ENCODE results near the gene TMEM125.

The TMEM125 gene

GRCh38 chr1:43304314-43304681 is 34.5 kb downstream of the TMEM125 start:
- H3K9me3 ChIP-seq (ENCODE audit: control insufficient read depth, low read length): no peaks in the 10 kb centered on the region
- H3K4me3 ChIP-seq (ENCODE audit: low read length): no peak overlapping the region
- H3K9ac ChIP-seq (ENCODE audit: low read length): no peak overlapping the region
- no peaks in the 10 kb centered on the region for H3K36me3 ChIP-seq (ENCODE audit: control insufficient read depth, insufficient read depth, low read length)
- no peaks in the 10 kb centered on the region for H3K27me3 ChIP-seq (ENCODE audit: control insufficient read depth, insufficient read depth, low read length)
- peaks cover 34% of the 10 kb centered on the region for H3K4me1 ChIP-seq (ENCODE audit: control insufficient read depth, insufficient read depth, low read length)

GRCh38 chr1:43304771-43305300 is 35.1 kb downstream of the TMEM125 start:
- no peaks in the 10 kb centered on the region for H3K27me3 ChIP-seq (ENCODE audit: control insufficient read depth, insufficient read depth, low read length)
- peaks cover 34% of the 10 kb centered on the region for H3K4me1 ChIP-seq (ENCODE audit: control insufficient read depth, insufficient read depth, low read length)
- H3K9me3 ChIP-seq (ENCODE audit: control insufficient read depth, low read length): no peaks in the 10 kb centered on the region
- no peaks in the 10 kb centered on the region for H3K36me3 ChIP-seq (ENCODE audit: control insufficient read depth, insufficient read depth, low read length)
- no peak overlapping the region for H3K4me3 ChIP-seq (ENCODE audit: low read length)
- H3K9ac ChIP-seq (ENCODE audit: low read length): no peak overlapping the region

GRCh38 chr1:43305461-43305860 is 35.7 kb downstream of the TMEM125 start:
- no peaks in the 10 kb centered on the region for H3K36me3 ChIP-seq (ENCODE audit: control insufficient read depth, insufficient read depth, low read length)

GRCh38 chr1:43305926-43306687 is 36.3 kb downstream of the TMEM125 start:
- no peak overlapping the region for H3K4me3 ChIP-seq (ENCODE audit: low read length)
- no peaks in the 10 kb centered on the region for H3K9me3 ChIP-seq (ENCODE audit: control insufficient read depth, low read length)
- peaks cover 34% of the 10 kb centered on the region for H3K4me1 ChIP-seq (ENCODE audit: control insufficient read depth, insufficient read depth, low read length)
- H3K9ac ChIP-seq (ENCODE audit: low read length): no peak overlapping the region
- H3K27me3 ChIP-seq (ENCODE audit: control insufficient read depth, insufficient read depth, low read length): no peaks in the 10 kb centered on the region
- H3K36me3 ChIP-seq (ENCODE audit: control insufficient read depth, insufficient read depth, low read length): no peaks in the 10 kb centered on the region

More at GRCh38 chr1:43305461-43305860, 35.7 kb downstream of the TMEM125 start:
- Histone ChIP-seq H3K9ac (ENCODE audit: low read length) (no peak overlapping the region), H3K27me3 (ENCODE audit: control insufficient read depth, insufficient read depth, low read length) (no peaks in the 10 kb centered on the region), H3K9me3 (ENCODE audit: control insufficient read depth, low read length) (no peaks in the 10 kb centered on the region), H3K4me1 (ENCODE audit: control insufficient read depth, insufficient read depth, low read length) (peaks cover 34% of the 10 kb centered on the region), H3K4me3 (ENCODE audit: low read length) (no peak overlapping the region)

- H3K9ac ChIP-seq (ENCODE audit: low read length): no peak overlapping the region
- H3K27me3 ChIP-seq (ENCODE audit: control insufficient read depth, insufficient read depth, low read length): no peaks in the 10 kb centered on the region
- H3K36me3 ChIP-seq (ENCODE audit: control insufficient read depth, insufficient read depth, low read length): no peaks in the 10 kb centered on the region
- H3K9me3 ChIP-seq (ENCODE audit: control insufficient read depth, low read length): no peaks in the 10 kb centered on the region
- H3K4me3 ChIP-seq (ENCODE audit: low read length): no peak overlapping the region
- peaks cover 34% of the 10 kb centered on the region for H3K4me1 ChIP-seq (ENCODE audit: control insufficient read depth, insufficient read depth, low read length)
Measured at GRCh38 chr1:43306688-43307457, 37.1 kb downstream of the TMEM125 start.

GRCh38 chr1:43307458-43308158 is 37.8 kb downstream of the TMEM125 start:
- no peaks in the 10 kb centered on the region for H3K27me3 ChIP-seq (ENCODE audit: control insufficient read depth, insufficient read depth, low read length)
- H3K4me1 ChIP-seq (ENCODE audit: control insufficient read depth, insufficient read depth, low read length): peaks cover 33% of the 10 kb centered on the region
- no peaks in the 10 kb centered on the region for H3K36me3 ChIP-seq (ENCODE audit: control insufficient read depth, insufficient read depth, low read length)
- H3K4me3 ChIP-seq (ENCODE audit: low read length): no peak overlapping the region
- no peak overlapping the region for H3K9ac ChIP-seq (ENCODE audit: low read length)
- H3K9me3 ChIP-seq (ENCODE audit: control insufficient read depth, low read length): no peaks in the 10 kb centered on the region

- Histone ChIP-seq H3K9me3 (ENCODE audit: control insufficient read depth, low read length) (no peaks in the 10 kb centered on the region), H3K4me3 (ENCODE audit: low read length) (no peak overlapping the region), H3K36me3 (ENCODE audit: control insufficient read depth, insufficient read depth, low read length) (no peaks in the 10 kb centered on the region), H3K4me1 (ENCODE audit: control insufficient read depth, insufficient read depth, low read length) (peaks cover 29% of the 10 kb centered on the region), H3K27me3 (ENCODE audit: control insufficient read depth, insufficient read depth, low read length) (no peaks in the 10 kb centered on the region), H3K9ac (ENCODE audit: low read length) (no peak overlapping the region)
Measured at GRCh38 chr1:43308635-43309404, 39.0 kb downstream of the TMEM125 start.

- Histone ChIP-seq H3K9ac (ENCODE audit: low read length) (no peak overlapping the region), H3K4me1 (ENCODE audit: control insufficient read depth, insufficient read depth, low read length) (peaks cover 28% of the 10 kb centered on the region), H3K4me3 (ENCODE audit: low read length) (no peak overlapping the region), H3K36me3 (ENCODE audit: control insufficient read depth, insufficient read depth, low read length) (no peaks in the 10 kb centered on the region), H3K9me3 (ENCODE audit: control insufficient read depth, low read length) (no peaks in the 10 kb centered on the region), H3K27me3 (ENCODE audit: control insufficient read depth, insufficient read depth, low read length) (no peaks in the 10 kb centered on the region)
Measured at GRCh38 chr1:43309405-43310025, 39.7 kb downstream of the TMEM125 start.

- no peaks in the 10 kb centered on the region for H3K9me3 ChIP-seq (ENCODE audit: control insufficient read depth, low read length)
- H3K36me3 ChIP-seq (ENCODE audit: control insufficient read depth, insufficient read depth, low read length): no peaks in the 10 kb centered on the region
- H3K27me3 ChIP-seq (ENCODE audit: control insufficient read depth, insufficient read depth, low read length): no peaks in the 10 kb centered on the region
- no peak overlapping the region for H3K4me3 ChIP-seq (ENCODE audit: low read length)
- no peak overlapping the region for H3K9ac ChIP-seq (ENCODE audit: low read length)
- peaks cover 19% of the 10 kb centered on the region for H3K4me1 ChIP-seq (ENCODE audit: control insufficient read depth, insufficient read depth, low read length)
Measured at GRCh38 chr1:43311521-43311920, 41.7 kb downstream of the TMEM125 start.

GRCh38 chr1:43312212-43312623 is 42.4 kb downstream of the TMEM125 start:
- no peaks in the 10 kb centered on the region for H3K27me3 ChIP-seq (ENCODE audit: control insufficient read depth, insufficient read depth, low read length)
- H3K4me1 ChIP-seq (ENCODE audit: control insufficient read depth, insufficient read depth, low read length): peaks cover 13% of the 10 kb centered on the region
- no peaks in the 10 kb centered on the region for H3K9me3 ChIP-seq (ENCODE audit: control insufficient read depth, low read length)
- no peak overlapping the region for H3K4me3 ChIP-seq (ENCODE audit: low read length)
- no peak overlapping the region for H3K9ac ChIP-seq (ENCODE audit: low read length)
- H3K36me3 ChIP-seq (ENCODE audit: control insufficient read depth, insufficient read depth, low read length): no peaks in the 10 kb centered on the region
